Activated CD4-positive, alpha-beta T cell treated with anti-CD3 and anti-CD28 coated beads, Interleukin-2, Interleukin-6, amounts not matched to agents 100 ng/mL and 50 ng/mL, durations not matched to agents 16 hours and 8 hours (primary cell): ENCODE measurements around the gene MRTFB.

Experiments used
- DNase-seq: peaks from one replicate; pipeline ENCODE4 v3.0.0-alpha.2; 2020

Gene MRTFB

DNA sequence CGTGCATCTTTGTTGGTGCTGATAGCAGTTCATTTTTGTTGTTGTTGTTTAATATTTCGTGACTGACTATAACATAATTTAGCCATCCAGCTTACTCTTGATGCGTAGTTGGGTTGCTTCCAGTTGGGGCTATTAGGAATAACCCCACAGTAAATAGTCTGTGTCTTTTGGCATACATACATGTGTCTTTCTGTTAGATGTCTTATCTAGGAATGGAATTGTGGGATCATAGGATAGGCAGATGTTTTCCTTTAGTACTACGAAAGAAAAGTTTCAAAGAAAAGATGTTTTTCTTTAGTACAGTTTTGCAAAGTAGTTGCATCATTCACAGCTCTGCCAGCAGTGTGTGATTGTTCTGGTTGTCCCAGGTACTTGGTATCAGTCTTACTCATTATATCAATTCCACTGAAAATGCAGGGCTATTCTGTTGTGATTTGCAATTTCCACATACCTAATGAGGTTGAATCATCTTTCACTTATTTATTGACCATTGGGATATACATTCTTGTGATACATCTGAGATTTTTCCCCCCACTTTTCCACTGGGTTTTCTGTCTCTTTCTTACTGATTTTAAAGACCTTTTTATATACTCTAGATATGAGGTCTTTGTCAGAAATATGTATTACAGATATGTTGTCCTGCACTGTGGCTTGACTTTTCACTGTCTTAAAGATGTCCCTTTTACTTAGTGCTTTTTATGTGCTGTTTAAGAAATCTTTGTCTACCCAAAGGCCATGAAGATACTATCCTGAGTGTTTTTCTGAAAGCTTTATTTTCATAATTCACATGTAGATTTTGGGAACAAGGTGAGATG lies 173.3 kb downstream of the MRTFB start:
- peak; percentile 23 for DNase-seq

DNA sequence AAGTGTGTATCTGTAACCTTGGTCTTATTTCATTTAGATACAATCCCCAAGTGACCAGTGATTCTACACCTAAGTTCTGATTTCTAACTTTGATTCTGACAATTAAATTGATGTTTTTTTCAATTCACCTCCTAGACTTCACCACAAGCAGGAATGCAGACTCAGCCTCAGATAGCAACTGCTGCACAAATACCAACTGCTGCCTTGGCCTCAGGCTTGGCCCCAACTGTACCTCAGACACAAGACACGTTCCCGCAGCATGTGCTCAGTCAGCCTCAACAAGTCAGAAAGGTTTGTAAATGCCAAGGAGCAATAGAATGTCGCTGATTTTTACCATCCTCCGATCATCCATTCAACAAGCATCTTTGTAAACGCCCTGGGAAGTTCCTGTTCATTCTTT lies 177.7 kb downstream of the MRTFB start:
- no peak for DNase-seq

DNA sequence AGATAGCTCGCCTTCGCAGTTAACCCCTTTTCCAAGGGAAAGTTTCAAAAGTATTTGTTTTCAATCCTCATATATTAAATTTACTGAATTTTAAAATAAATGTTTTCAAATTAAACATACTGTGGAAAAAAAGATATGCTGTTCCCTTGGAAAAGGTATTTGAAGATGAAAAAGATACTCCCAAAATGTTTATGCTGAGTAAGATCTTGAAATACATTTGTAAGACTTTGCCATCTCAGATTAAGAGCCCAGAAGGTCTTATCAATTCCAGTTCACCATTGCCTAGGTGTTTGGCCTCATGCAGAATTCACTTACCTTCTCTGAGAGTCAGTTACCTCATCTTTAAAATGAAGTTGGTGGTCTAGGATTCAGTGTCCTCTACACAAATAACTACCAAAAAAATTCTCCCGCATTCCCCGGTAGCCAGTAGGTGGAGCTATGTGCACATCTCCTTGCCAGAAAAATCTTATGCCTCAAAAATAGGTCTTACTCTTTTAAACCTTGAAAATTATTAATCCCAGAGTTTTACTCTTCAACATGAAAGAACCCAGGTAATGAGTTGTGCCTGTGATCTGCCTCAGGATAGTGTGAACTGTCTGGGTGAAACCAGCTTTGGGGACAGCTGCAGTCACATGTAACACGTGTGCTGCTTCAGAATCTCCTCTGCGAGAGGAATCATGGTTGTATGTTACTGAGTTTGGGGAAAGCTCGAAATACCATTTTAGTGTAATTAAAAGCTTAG lies 178.3 kb downstream of the MRTFB start:
- DNase-seq = peak; percentile 62

DNA sequence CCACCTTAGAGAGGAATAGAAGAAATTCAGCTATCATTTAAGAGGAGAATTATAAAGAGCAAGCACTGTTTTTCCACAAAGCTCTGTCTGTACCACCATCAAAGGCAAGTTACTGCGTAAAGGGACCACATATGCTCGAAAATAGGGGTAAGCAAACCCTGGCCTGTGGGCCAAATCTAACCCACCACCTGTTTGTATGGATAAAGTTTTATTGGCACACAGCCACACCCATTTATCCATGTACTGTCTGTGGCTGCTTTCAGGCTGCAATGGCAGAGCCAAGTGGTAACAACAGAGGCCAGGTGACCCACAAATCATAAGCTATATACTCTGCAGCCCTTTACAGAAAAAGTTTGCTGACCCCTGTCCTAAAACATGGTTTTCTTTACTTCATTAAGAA lies 180.3 kb downstream of the MRTFB start:
- no peak for DNase-seq

DNA sequence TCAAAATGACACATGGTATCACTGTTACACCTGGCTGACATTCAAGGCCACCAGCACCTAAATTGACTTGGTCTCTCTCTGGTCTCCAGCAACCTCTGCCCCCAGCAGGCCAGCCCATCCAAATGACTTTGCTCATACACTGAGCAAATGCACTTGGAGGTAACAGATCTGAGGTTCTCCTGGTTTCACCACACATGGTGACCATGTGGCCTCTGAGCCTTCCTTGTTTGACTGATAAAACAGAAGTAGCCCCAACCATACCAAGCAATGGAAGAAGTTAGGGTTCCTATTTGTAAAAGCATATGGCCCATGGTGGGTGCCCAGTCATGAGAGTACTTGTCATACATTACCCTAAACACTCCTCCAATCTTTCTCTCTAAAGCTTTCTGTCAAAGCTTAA lies 181.7 kb downstream of the MRTFB start:
- DNase-seq = no peak

DNA sequence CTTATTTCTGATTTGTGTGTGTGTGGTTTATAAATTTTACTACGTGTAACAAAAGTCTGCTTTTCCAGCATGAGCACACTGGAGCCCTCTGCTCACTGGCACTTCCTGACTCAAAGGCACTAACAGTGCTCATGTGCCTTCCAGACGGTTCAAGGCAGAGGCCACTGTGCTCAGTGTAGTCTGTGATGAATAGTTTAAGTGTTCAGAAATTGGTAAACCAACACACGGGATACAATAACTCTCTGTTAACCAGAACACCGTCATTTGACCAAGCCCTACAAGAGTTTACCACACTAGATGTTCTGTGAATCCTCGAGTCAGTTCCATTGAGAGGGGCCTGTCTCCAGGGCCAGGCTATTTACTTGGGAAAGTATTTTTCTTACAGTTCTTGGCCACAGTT lies 191.9 kb downstream of the MRTFB start:
- no peak for DNase-seq

DNA sequence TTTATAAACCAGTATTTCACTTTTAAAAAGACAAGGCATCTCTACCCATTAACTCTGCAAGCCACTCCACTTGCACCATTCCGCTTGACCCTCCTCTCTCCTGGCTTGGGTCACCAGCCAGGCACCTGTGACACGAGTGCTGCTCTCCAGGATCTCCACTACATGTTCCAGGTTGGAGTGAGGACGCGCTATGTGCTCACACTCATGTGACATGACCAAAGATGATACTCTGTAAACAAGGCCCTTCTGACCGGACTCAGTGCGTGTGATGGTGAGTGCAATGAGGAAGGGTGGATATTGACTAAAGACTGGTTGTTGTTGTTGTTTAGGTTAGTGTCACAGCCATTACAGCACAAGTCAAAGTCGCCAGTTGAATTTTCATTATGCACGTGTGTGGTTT lies 192.7 kb downstream of the MRTFB start:
- DNase-seq = no peak

DNA sequence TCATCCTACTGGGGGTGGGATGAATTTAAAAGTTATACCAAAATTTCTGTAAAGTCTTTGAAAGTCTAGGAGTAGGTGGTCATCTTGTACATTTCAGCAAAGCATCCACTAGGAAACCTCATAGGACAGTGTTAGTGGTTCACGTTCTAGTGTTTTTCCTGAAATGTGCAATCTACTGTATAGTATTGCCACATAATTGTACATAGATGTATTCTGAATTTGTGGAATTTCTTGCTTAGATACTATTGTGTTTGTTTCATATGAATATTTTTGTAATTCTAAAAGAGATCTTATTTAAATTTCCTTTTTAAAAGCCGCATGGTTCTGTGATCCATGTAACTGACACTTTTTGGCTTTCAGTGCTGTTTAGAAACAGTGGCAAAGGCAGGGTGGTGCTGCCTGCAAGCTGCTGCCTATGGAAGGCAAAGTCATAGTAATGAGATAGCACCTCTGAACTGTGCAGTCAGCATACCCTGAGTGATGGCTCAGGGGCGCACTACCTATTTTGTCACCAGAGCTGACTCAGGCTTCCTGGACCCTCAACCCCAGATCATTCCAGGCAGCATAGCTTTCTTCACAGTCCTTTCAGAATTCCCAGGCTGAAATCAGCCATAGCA lies 193.3 kb downstream of the MRTFB start:
- no peak for DNase-seq

DNA sequence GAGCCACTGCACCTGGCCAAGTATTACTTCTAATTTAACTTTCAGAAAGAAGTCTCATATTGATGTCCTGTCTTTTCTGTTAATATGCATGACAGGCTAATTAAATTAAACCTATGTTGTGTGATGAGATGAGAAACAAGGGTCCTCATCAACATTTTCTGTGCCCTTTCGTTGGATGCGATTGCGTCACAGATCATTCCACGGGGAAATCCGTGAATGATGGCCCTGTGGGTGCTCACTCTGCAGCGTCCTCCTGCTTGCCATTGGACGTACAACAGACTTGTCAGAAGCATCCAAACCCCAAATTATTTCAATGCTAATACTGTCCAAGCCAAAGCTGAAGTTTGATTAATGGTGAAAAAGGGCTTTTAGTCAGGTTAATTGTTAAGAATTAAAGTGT lies 197.0 kb downstream of the MRTFB start:
- DNase-seq = no peak

DNA sequence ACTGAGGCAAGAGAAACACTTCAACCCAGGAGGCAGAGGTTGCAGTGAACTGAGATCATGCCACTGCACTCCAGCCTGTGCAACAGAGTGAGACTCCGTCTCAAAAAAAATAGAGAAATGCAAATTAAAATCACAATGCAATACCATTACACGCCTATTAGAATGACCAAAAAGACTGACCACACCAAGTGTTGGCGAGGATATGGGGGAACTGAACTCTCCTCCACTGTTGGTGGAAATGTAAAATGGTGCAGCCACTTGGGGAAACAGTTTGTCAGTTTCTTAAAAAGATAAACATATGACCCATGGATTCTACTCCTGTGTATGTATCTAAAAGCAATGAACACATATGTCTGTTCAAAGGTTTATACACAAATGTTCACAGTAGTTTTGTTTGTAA lies 204.8 kb downstream of the MRTFB start:
- no peak for DNase-seq

DNA sequence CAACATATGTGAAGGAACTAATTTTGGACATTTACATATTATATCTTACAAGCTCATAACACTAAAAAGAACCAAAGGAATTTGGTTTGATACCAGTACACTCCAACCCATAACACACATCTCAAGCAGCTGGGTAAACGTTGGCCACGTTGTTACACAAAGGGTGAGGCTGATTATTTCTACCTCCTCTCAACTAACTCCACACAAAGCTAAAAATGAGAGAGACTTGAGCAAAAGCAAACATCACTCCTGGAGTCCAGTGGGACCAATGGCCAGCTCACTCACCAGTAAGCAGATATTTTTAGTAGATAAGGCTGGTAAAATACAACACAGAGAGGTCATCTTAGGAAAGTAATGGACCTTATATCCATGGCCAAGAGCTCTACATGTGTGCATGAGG lies 207.6 kb downstream of the MRTFB start:
- DNase-seq = no peak

DNA sequence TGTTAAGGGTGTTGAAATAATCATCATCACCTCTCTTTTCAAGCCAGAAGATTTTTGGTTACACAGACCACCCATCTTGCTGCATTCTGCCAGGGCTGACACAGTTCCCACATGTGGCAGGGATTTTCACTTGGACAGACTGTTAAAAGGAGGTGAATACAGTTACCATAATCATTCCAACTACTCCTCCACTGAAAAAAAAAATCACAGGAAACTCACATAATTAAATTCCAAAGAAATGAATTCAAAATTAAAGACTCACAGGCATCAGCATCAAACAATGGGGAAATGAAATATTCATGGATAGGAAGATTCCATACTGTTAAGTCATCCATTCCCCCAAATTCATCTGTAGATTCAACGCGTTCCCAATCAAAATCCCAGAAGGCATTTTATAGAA lies 209.4 kb downstream of the MRTFB start:
- DNase-seq = no peak

DNA sequence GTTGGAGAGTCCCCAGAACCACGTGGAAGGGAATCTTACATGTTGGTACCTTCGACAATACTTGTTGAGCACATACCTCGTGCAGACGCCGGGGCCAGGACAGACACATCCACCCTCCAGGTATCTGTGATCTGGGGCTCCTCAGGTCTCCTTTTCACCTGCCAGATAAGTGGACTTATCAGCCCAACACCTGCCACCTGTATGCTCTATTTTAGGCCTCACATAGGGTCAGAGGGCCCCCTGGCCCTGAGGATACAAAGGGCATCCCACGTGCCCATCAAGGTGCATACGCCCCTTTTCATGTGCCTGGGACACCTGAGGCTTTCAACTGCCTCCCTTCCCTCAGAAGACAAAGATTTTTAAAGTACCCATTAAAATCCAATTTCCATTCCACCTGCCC lies 212.7 kb downstream of the MRTFB start:
- DNase-seq = no peak

DNA sequence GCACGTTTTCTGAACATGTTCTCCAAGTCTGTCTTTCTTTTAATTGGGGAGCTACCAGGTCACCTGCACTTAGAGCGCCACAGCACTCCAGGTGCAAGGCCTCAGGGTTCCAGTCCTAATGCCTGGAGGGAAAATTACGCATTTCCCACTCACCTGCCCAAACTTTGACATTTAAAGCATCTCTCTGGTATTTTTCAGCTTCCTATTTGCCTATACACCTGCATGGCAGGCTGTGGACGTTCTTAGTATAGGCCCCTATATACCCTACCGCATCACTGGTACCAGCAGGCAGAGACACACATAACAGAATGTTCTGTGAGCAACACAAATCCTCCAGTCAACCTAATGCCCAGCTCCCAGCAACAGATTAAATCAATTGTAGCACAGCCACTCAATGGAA lies 213.3 kb downstream of the MRTFB start:
- no peak for DNase-seq

DNA sequence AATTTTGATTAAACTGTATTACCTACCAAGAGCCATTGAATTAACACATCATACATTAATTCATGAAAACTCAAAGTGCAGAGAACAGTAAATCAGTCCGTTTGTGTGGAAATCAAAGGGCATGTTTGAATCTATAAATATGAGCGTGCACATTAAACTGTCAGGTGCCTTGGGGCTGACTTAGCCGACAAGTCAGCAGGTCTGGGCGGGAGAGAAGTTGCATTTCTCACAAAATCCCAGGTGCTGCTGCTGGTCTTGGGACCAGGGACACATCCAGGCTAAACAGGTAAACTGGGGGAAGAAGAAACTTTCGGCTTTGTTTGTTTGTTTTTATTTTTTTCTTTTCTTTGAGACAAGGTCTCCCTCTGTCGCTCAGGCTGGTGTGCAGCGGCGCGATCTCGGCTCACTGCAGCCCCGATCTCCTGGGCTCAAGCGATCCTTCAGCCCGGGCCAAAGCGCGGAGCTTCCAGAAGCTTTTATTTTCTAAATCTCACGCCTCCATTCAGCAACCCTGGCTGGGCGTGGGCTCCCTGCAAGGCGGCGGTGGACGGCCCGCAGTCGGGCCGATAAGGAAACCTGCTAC lies 213.9 kb downstream of the MRTFB start:
- DNase-seq = no peak

DNA sequence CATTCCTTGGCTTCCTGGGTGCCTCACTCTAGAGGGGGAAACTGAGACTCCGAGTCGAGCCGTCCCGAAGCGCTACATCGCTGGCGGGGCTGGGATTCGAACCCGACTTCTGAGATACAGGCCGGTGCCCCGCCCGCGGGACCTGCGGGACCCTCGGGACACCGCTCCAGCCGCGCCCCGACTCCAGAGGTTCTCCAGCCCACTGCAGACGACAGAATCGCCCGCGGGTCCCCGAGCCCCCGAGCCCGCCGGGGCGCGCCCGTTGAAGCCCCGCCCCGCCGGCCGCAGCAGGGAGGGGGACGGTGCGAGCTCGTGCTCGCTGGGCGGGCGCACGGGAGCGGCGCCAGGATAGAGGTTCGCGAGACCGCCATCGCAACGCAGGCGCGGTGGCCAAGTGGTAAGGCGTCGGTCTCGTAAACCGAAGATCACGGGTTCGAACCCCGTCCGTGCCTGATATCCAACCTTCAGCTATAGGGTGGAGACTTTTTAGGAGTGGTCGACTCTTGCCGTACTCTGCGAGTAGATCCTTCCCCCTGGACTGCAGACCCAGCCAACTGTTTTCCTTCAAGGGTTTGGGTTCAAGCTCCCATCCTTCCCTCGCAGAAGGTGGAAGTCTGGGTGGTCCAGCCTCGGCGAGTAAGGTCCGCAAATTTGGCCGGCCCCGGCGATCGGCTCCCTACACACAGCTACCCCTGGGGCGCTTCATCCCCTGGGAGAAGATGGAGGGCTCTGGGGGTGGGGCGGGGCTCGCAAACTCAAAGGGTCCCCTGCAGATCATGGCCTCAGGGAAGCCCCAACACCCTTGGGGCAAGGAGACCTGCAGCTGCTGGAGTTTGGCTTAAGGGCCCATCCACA lies 214.6 kb downstream of the MRTFB start:
- peak; percentile 95 for DNase-seq

DNA sequence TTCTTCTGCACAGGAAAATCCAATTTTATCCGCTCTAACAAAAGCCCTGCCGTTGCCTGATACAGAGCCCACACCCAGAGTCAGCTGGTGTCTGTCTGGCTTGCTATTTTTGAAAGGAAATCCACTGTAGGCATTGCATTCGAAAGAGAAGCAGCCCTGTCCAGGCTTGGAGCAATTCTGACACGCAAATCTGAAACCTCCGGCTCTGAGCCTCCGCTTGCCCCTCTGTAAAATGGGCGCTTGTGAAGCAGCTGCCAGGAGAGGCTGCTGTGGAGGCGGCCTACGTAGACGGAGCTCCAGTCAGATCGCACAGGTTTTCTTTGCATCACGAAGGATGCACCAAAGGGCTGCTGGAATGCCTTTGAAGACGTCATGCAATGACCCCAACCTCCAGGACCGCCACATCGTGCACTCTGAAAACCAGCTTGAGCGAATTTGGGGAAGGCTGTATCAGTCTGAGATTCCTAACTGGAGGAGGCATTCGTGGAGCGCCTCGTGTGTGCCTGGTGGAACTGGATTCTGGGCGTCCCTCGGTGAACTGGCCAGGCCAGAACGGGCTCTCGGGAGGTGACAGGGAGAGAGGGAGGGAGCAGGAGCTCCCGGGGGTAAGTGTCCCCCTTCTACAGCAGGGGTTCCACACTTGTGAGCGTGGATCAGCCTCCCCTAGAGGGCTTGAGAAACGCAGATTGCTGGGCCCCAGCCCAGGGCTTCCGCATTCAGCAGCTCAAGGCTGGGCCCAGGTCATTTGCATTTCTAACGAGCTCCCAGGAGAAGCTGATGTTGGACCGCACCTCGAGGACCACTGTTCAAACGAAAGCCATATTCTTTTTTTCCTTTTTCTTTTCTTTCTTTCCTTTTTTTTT lies 215.5 kb downstream of the MRTFB start:
- DNase-seq = peak; percentile 40

DNA sequence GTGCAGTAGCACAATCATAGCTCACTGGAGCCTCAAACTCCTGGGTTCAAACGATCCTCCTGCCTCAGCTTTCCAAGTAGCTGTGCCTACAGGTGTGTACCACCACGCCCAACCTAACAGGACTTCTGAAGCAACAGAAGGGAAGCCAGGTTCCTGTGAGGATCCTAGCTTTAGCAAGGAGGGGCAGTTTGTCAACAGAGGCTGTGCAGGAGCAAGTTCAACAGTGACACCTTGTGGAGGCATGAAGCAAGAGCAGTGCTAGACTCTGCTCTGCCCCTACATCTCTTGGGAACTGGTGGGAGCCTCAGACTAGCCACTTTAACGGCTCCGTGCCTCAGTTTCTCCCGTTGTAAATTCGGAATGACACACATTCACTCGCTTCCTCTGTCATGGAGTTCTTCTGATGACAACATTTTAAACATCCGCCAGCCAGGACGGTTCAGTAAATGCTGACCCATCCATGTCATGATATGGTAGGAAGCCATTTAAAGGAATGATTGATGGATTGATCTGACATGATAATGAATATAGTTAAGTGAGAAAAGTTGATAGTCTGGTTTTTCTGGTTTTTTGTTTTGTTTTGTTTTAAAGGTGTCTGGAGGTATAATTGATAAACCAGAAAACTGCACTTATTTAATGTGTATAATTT lies 218.7 kb downstream of the MRTFB start:
- DNase-seq = peak; percentile 53

DNA sequence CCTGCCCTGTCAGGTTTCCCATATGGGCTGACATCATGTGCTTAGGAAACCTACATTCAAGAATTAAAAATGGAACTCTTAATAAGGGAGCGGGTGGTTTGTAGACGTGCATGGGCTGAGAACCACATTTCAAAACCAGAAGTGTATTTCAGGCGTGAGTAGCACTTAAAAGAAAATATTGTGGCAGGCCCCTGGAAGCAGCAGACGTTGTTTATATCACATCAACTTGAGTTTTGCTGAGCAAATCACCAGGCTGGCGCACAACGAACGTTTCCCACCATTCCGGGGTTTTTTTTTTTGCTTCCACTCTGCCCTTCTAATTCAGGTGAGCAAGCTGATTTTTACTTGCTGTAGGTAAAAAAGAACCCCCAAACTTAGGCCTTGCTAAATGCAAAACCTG lies 220.2 kb downstream of the MRTFB start:
- DNase-seq = no peak

DNA sequence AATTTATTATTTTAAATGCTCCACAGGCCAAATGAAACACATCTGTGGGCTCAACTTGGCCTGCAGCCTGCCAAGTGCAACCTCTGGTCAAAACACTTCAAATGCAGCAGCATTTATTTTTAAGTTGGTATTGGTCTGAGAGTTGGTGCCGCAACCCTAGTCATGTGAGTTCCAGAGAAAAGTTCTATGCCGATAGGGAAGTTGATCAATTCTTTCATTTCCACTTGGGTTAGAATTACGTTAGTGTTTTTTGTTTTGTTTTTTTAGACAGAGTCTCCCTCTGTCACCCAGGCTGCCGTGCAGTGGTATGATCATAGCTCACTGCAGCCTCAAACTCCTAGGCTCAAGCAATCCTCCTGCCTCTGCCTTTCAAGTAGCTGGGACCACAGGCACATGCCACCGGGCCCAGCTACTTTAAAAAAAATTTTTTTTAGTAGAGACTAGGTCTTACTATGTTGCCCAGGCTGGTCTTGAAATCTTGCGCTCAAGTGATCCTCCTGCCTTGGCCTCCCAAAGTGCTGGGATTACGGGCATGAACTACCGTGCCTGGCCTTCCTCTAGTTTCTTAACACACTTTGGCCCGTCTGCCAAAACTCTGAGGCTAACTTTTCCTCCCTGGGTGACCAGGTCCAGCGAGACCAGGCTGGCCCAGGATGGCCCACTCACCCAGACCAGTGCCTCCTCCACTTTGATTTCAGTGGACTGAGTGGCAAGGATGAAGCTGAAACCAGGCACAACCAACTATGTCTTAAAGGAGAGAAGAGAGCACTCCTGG lies 221.1 kb downstream of the MRTFB start:
- DNase-seq = no peak
